WTC11 (cell line): ENCODE results near the gene KCNG2. TPM values are rescaled to one million over a fixed set of nuclear protein-coding genes. Genes with fewer than 3 reads are reported as not detected.

Source experiments
- ATAC-seq: fragments of 200-7000 bp; cut with Tn5 transposase; 2 replicates; pipeline ENCODE4 v1.10.0; 2021; ENCODE audit warnings: mild to moderate bottlenecking, moderate library complexity
- CTCF ChIA-PET: fragments of 300-600 bp; sonication (Branson Sonifier 250); formaldehyde crosslinking; loops from one replicate; lab custom pipeline; 2021; ENCODE audit warnings: antibody characterized with exemption; lab: Charles Lee
- POLR2A ChIA-PET: fragments of 350-600 bp; sonication (Branson Sonifier 250); formaldehyde crosslinking; loops from one replicate; lab custom pipeline; 2021; ENCODE audit warnings: antibody characterized with exemption; lab: Charles Lee
- DNase-seq: peaks from one replicate; pipeline ENCODE4 v3.0.0; 2021; ENCODE audit warnings: low spot score
- H3K27ac Mint-ChIP-seq: 2 replicates; pipeline ENCODE4 v1.8.0; 2021; ENCODE audit warnings: mixed read lengths
- H3K27me3 Mint-ChIP-seq: 2 replicates; pipeline ENCODE4 v1.8.0; 2021; ENCODE audit warnings: low read depth, mild to moderate bottlenecking, moderate library complexity, mixed read lengths
- H3K36me3 Mint-ChIP-seq: 2 replicates; pipeline ENCODE4 v1.8.0; 2021; ENCODE audit warnings: mixed read lengths
- H3K4me1 Mint-ChIP-seq: 2 replicates; pipeline ENCODE4 v1.8.0; 2022; ENCODE audit warnings: mixed read lengths
- H3K4me3 Mint-ChIP-seq: 2 replicates; pipeline ENCODE4 v1.8.0; 2021; ENCODE audit warnings: mild to moderate bottlenecking, moderate library complexity, mixed read lengths
- H3K9me3 Mint-ChIP-seq: 2 replicates; pipeline ENCODE4 v1.8.0; 2021; ENCODE audit warnings: mixed read lengths
- ATF6 ChIP-seq: sonication (generic); formaldehyde crosslinking; IDR thresholded peaks from 2 replicates; pipeline ENCODE4 v1.8.1; 2023; ENCODE audit warnings: mild to moderate bottlenecking, missing genetic modification reagents
- CREB1 ChIP-seq: sonication (generic); formaldehyde crosslinking; IDR thresholded peaks from 2 replicates; pipeline ENCODE4 v1.8.0; 2023; ENCODE audit warnings: mild to moderate bottlenecking, missing genetic modification reagents
- ELF4 ChIP-seq: sonication (generic); formaldehyde crosslinking; IDR thresholded peaks from 2 replicates; pipeline ENCODE4 v1.8.1; 2022; ENCODE audit warnings: low read depth, mild to moderate bottlenecking, moderate library complexity, missing genetic modification reagents
- ETV6 ChIP-seq: sonication (generic); formaldehyde crosslinking; IDR thresholded peaks from 2 replicates; pipeline ENCODE4 v1.8.1; 2022; ENCODE audit warnings: mild to moderate bottlenecking, missing genetic modification reagents
- GTF2I ChIP-seq: fragments of 250-450 bp; sonication (Bioruptor Pico); conservative IDR thresholded peaks from 2 replicates; pipeline ENCODE4 v1.4.0; 2021; ENCODE audit warnings: mild to moderate bottlenecking
- HMGA2 ChIP-seq: fragments of 250-450 bp; sonication (Bioruptor Pico); IDR thresholded peaks from 2 replicates; pipeline ENCODE4 v1.4.0; 2021; ENCODE audit warnings: mild to moderate bottlenecking, moderate library complexity
- IRF2 ChIP-seq: sonication (generic); formaldehyde crosslinking; IDR thresholded peaks from 2 replicates; pipeline ENCODE4 v1.8.0; 2022; ENCODE audit warnings: low read depth, missing genetic modification reagents, borderline replicate concordance
- JUN ChIP-seq: sonication (generic); formaldehyde crosslinking; IDR thresholded peaks from 2 replicates; pipeline ENCODE4 v1.8.0; 2023; ENCODE audit warnings: mild to moderate bottlenecking, missing genetic modification reagents
- MXD4 ChIP-seq: fragments of 250-450 bp; sonication (Bioruptor Pico); IDR thresholded peaks from 2 replicates; pipeline ENCODE4 v1.8.0; 2021; ENCODE audit warnings: mild to moderate bottlenecking, moderate library complexity, borderline replicate concordance
- NFATC4 ChIP-seq: fragments of 250-450 bp; sonication (Bioruptor Pico); IDR thresholded peaks from 2 replicates; pipeline ENCODE4 v1.9.0; 2021; ENCODE audit warnings: mild to moderate bottlenecking
- NR3C1 ChIP-seq: sonication (generic); formaldehyde crosslinking; conservative IDR thresholded peaks from 2 replicates; pipeline ENCODE4 v1.8.1; 2023; ENCODE audit warnings: low read depth, mild to moderate bottlenecking, missing genetic modification reagents
- TEAD4 ChIP-seq: sonication (generic); formaldehyde crosslinking; IDR thresholded peaks from 2 replicates; pipeline ENCODE4 v1.8.0; 2022; ENCODE audit warnings: mild to moderate bottlenecking, missing genetic modification reagents
- ZBTB21 ChIP-seq: sonication (generic); formaldehyde crosslinking; IDR thresholded peaks from 2 replicates; pipeline ENCODE4 v1.8.1; 2023; ENCODE audit warnings: mild to moderate bottlenecking, missing genetic modification reagents, borderline replicate concordance
- ZNF138 ChIP-seq: sonication (generic); formaldehyde crosslinking; conservative IDR thresholded peaks from 2 replicates; pipeline ENCODE4 v1.8.1; 2022; ENCODE audit warnings: mild to moderate bottlenecking, moderate library complexity, missing genetic modification reagents
- ZNF219 ChIP-seq: sonication (generic); formaldehyde crosslinking; IDR thresholded peaks from 2 replicates; pipeline ENCODE4 v1.8.0; 2023; ENCODE audit warnings: missing genetic modification reagents, mild to moderate bottlenecking, borderline replicate concordance
- ZNF263 ChIP-seq: sonication (generic); formaldehyde crosslinking; IDR thresholded peaks from 2 replicates; pipeline ENCODE4 v1.8.1; 2022; ENCODE audit warnings: low read depth, mild to moderate bottlenecking, moderate library complexity, missing genetic modification reagents
- ZNF416 ChIP-seq: fragments of 250-450 bp; sonication (Bioruptor Pico); IDR thresholded peaks from 2 replicates; pipeline ENCODE4 v1.9.0; 2021; ENCODE audit warnings: mild to moderate bottlenecking, inconsistent platforms
- total RNA-seq: library from RNA; stranded (reverse); gene quantifications from 3 replicates; pipeline ENCODE4 v1.2.3, GENCODE V29; 2021
- TF ChIP-seq, protein P1 (sequence below): sonication (generic); formaldehyde crosslinking; IDR thresholded peaks from 2 replicates; pipeline ENCODE4 v1.8.1; 2022; ENCODE audit warnings: mild to moderate bottlenecking, missing genetic modification reagents, moderate library complexity, borderline replicate concordance
- TF ChIP-seq, protein P2 (sequence below): sonication (generic); formaldehyde crosslinking; IDR thresholded peaks from 2 replicates; pipeline ENCODE4 v1.8.1; 2022; ENCODE audit warnings: low read depth, missing genetic modification reagents, borderline replicate concordance
- TF ChIP-seq, protein P3 (sequence below): sonication (generic); formaldehyde crosslinking; IDR thresholded peaks from 2 replicates; pipeline ENCODE4 v1.8.1; 2022; ENCODE audit warnings: low read depth, mild to moderate bottlenecking, moderate library complexity, missing genetic modification reagents, borderline replicate concordance
- TF ChIP-seq, protein P4 (sequence below): fragments of 250-450 bp; sonication (Bioruptor Pico); IDR thresholded peaks from 2 replicates; pipeline ENCODE4 v1.9.0; 2021; ENCODE audit warnings: moderate library complexity, mild to moderate bottlenecking, inconsistent platforms, borderline replicate concordance
- TF ChIP-seq, protein P5 (sequence below): sonication (generic); formaldehyde crosslinking; IDR thresholded peaks from 2 replicates; pipeline ENCODE4 v1.8.0; 2023; ENCODE audit warnings: mild to moderate bottlenecking, missing genetic modification reagents

KCNG2 gene
- total RNA-seq, 1 experiment from 2014 or later = 0.50 TPM

- DNase-seq (no peak), ATAC-seq (no peak)
- no peaks in the 10 kb centered on the region for H3K9me3 Mint-ChIP-seq
- ChIA-PET CTCF (no interaction called here), POLR2A (no interaction called here)
- no peaks in the 10 kb centered on the region for H3K27me3 Mint-ChIP-seq
- no peak for TF ChIP-seq IRF2 (CRISPR knock-in tag)
- TF ChIP-seq, protein P1, sequence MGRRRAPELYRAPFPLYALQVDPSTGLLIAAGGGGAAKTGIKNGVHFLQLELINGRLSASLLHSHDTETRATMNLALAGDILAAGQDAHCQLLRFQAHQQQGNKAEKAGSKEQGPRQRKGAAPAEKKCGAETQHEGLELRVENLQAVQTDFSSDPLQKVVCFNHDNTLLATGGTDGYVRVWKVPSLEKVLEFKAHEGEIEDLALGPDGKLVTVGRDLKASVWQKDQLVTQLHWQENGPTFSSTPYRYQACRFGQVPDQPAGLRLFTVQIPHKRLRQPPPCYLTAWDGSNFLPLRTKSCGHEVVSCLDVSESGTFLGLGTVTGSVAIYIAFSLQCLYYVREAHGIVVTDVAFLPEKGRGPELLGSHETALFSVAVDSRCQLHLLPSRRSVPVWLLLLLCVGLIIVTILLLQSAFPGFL = no peak
- TF ChIP-seq, protein P2, sequence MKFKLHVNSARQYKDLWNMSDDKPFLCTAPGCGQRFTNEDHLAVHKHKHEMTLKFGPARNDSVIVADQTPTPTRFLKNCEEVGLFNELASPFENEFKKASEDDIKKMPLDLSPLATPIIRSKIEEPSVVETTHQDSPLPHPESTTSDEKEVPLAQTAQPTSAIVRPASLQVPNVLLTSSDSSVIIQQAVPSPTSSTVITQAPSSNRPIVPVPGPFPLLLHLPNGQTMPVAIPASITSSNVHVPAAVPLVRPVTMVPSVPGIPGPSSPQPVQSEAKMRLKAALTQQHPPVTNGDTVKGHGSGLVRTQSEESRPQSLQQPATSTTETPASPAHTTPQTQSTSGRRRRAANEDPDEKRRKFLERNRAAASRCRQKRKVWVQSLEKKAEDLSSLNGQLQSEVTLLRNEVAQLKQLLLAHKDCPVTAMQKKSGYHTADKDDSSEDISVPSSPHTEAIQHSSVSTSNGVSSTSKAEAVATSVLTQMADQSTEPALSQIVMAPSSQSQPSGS (CRISPR knock-in tag) = no peak
- TF ChIP-seq ZNF219 (CRISPR knock-in tag) = no peak
- TF ChIP-seq ETV6 (CRISPR knock-in tag) = no peak
- no peaks in the 10 kb centered on the region for H3K4me1 Mint-ChIP-seq
- no peak overlapping the region for H3K4me3 Mint-ChIP-seq
- no peaks in the 10 kb centered on the region for H3K36me3 Mint-ChIP-seq
- H3K27ac Mint-ChIP-seq = no peak overlapping the region
Measured at GRCh38 chr18:79819968-79820351, 22.2 kb downstream of the KCNG2 start.

GRCh38 chr18:79823120-79823519, 25.4 kb downstream of the KCNG2 start:
- Mint-ChIP-seq H3K9me3 (no peaks in the 10 kb centered on the region), H3K27ac (no peak overlapping the region), H3K27me3 (no peaks in the 10 kb centered on the region), H3K4me1 (no peaks in the 10 kb centered on the region), H3K4me3 (no peak overlapping the region), H3K36me3 (no peaks in the 10 kb centered on the region)
- no peak for TF ChIP-seq TEAD4 (CRISPR knock-in tag)
- no peak for TF ChIP-seq NR3C1 (CRISPR knock-in tag)
- no peak for TF ChIP-seq JUN (CRISPR knock-in tag)
- no peak for TF ChIP-seq NFATC4 (CRISPR knock-in tag)
- TF ChIP-seq ELF4 (CRISPR knock-in tag) = no peak
- TF ChIP-seq MXD4 (CRISPR knock-in tag) = no peak
- no peak for TF ChIP-seq ZNF416 (CRISPR knock-in tag)
- TF ChIP-seq, protein P3, sequence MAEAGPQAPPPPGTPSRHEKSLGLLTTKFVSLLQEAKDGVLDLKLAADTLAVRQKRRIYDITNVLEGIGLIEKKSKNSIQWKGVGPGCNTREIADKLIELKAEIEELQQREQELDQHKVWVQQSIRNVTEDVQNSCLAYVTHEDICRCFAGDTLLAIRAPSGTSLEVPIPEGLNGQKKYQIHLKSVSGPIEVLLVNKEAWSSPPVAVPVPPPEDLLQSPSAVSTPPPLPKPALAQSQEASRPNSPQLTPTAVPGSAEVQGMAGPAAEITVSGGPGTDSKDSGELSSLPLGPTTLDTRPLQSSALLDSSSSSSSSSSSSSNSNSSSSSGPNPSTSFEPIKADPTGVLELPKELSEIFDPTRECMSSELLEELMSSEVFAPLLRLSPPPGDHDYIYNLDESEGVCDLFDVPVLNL (CRISPR knock-in tag) = no peak
- no peak for TF ChIP-seq ATF6 (CRISPR knock-in tag)
- no peak for TF ChIP-seq ZNF263
- TF ChIP-seq ZBTB21 (CRISPR knock-in tag) = no peak
- TF ChIP-seq ZNF138 (CRISPR knock-in tag) = no peak
- TF ChIP-seq GTF2I = no peak
- TF ChIP-seq, protein P4, sequence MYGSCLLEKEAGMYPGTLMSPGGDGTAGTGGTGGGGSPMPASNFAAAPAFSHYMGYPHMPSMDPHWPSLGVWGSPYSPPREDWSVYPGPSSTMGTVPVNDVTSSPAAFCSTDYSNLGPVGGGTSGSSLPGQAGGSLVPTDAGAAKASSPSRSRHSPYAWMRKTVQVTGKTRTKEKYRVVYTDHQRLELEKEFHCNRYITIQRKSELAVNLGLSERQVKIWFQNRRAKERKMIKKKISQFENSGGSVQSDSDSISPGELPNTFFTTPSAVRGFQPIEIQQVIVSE (CRISPR knock-in tag) = no peak
- TF ChIP-seq, protein P5, sequence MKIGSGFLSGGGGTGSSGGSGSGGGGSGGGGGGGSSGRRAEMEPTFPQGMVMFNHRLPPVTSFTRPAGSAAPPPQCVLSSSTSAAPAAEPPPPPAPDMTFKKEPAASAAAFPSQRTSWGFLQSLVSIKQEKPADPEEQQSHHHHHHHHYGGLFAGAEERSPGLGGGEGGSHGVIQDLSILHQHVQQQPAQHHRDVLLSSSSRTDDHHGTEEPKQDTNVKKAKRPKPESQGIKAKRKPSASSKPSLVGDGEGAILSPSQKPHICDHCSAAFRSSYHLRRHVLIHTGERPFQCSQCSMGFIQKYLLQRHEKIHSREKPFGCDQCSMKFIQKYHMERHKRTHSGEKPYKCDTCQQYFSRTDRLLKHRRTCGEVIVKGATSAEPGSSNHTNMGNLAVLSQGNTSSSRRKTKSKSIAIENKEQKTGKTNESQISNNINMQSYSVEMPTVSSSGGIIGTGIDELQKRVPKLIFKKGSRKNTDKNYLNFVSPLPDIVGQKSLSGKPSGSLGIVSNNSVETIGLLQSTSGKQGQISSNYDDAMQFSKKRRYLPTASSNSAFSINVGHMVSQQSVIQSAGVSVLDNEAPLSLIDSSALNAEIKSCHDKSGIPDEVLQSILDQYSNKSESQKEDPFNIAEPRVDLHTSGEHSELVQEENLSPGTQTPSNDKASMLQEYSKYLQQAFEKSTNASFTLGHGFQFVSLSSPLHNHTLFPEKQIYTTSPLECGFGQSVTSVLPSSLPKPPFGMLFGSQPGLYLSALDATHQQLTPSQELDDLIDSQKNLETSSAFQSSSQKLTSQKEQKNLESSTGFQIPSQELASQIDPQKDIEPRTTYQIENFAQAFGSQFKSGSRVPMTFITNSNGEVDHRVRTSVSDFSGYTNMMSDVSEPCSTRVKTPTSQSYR (CRISPR knock-in tag) = no peak
- TF ChIP-seq CREB1 (CRISPR knock-in tag) = no peak
- TF ChIP-seq HMGA2 (CRISPR knock-in tag) = no peak
- no peak for ATAC-seq
- CTCF ChIA-PET = no interaction called here
- POLR2A ChIA-PET = no interaction called here
- no peak for DNase-seq
